BE2C (cell line): Measurements from ENCODE around the gene VPS26C.

Experiments
- DNase-seq: peaks from one replicate; pipeline ENCODE4 v3.0.0-alpha.2; 2020
- H3K27me3 ChIP-seq: fragments of 250-450 bp; sonication (Bioruptor Pico); 2 replicates; pipeline ENCODE4 v1.5.1; 2020; ENCODE audit warnings: mild to moderate bottlenecking
- H3K36me3 ChIP-seq: fragments of 250-450 bp; sonication (Bioruptor Pico); 2 replicates; pipeline ENCODE4 v1.5.1; 2020; ENCODE audit warnings: mild to moderate bottlenecking
- H3K4me1 ChIP-seq: fragments of 250-450 bp; sonication (Bioruptor Pico); 2 replicates; pipeline ENCODE4 v1.5.1; 2020
- H3K4me3 ChIP-seq: 2 replicates; pipeline ENCODE4 v1.5.1; 2011; ENCODE audit warnings: low read depth, low read length
- H3K9me3 ChIP-seq: fragments of 250-450 bp; sonication (Bioruptor Pico); 2 replicates; pipeline ENCODE4 v1.5.1; 2020
- CTCF ChIP-seq: IDR thresholded peaks from 2 replicates; pipeline ENCODE4 v1.5.1; 2012; ENCODE audit warnings: mild to moderate bottlenecking, low read depth, low read length

Gene VPS26C

DNA sequence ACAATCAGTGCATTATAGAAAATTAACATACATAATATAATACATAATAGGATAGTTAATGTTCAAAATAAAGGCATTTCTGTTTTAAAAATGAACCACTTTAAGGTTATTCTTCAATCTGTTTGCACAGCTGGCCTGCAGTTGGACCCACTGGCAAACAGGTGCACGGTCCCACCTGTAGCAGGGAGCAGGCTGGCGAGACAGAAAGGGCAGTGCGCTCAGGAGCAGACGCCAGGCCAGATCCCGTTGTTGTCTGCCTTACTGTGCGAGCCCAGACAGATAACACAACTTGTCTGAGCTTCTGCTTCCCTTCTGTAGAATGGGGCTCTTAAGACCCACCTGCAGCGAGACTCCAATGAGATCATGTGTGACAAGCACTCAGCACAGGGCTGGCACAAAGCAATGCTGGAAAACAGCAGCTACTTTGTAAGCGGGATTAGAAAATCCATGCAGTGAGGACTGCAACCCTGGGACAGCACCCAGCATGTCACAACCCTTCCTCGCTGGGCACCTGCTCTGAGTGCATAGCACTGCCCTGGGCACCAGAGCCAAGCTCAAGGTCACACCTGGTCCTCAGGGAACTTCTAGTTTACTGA is 33.5 kb downstream of the VPS26C start:
- Histone ChIP-seq H3K4me1 (no peaks in the 10 kb centered on the region), H3K4me3 (no peak overlapping the region), H3K36me3 (peaks cover 51% of the 10 kb centered on the region), H3K27me3 (no peaks in the 10 kb centered on the region), H3K9me3 (no peaks in the 10 kb centered on the region)
- no peak for DNase-seq
- no peak for TF ChIP-seq CTCF

DNA sequence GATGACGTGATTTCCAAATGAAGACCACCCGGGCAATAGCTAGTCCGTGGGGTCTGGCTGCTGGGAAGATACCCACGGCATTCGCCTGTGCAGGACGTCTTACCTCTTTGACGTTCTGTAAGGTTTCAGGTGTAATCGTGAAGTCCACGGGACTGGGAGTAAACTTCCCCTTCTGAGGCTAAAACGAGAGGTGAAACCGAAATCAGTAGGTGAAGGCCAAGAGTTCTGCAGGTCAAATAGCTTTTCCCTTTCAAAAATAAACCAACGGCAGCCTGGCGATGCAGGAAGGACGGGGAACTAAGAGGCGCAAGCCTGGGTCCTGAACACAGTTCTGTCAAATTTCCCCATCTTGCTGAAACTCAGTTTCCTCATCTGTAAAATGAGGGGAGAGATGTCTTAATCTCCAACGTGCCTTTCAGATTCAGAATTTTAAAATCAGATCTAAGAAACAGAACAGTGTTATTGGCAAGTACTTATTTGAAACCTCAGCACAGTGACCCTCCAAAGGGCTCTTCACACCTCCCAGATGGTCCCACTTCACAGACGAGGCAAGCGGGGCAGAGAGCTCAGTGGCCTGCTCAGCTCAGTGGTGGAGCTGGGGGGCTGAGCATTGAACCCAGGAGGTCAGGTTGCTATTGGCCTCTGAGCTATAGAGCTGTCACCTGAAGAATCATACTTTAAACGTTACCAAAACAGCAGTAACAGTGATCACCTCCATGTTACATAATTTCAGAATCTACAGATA is 34.7 kb downstream of the VPS26C start:
- Histone ChIP-seq H3K36me3 (peaks cover 51% of the 10 kb centered on the region), H3K4me3 (no peak overlapping the region)
- no peak for TF ChIP-seq CTCF

GRCh38 chr21:37231671-37232070 is 35.5 kb downstream of the VPS26C start:
- H3K9me3 ChIP-seq = no peaks in the 10 kb centered on the region
- no peak overlapping the region for H3K4me3 ChIP-seq
- H3K27me3 ChIP-seq = no peaks in the 10 kb centered on the region
- peaks cover 54% of the 10 kb centered on the region for H3K36me3 ChIP-seq
- no peaks in the 10 kb centered on the region for H3K4me1 ChIP-seq
- DNase-seq = no peak
- TF ChIP-seq CTCF = no peak

More for the DNA sequence above, 34.7 kb downstream of the VPS26C start:
- Histone ChIP-seq H3K9me3 (no peaks in the 10 kb centered on the region), H3K4me1 (no peaks in the 10 kb centered on the region), H3K27me3 (no peaks in the 10 kb centered on the region)
- no peak for DNase-seq

DNA sequence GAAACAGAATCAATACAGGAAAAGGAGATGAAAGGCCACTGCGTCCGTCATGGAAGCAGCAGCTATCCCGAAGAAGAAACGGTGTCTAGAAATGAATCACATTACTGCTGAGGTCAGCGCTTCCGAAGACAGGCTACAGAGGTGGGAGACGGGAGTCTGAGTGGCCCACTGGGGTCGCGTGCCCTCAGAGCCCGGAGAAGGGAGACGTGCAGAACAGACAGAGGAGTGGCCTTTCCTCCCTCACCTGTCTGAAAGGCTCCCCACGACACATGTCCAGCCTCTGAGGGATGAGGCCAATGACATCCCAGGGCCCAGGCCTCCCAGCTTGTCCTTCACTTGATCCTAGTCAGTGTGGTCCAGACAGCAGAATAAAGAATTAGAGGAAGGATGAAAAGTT is 35.9 kb downstream of the VPS26C start:
- peaks cover 53% of the 10 kb centered on the region for H3K36me3 ChIP-seq
- TF ChIP-seq CTCF = no peak

DNA sequence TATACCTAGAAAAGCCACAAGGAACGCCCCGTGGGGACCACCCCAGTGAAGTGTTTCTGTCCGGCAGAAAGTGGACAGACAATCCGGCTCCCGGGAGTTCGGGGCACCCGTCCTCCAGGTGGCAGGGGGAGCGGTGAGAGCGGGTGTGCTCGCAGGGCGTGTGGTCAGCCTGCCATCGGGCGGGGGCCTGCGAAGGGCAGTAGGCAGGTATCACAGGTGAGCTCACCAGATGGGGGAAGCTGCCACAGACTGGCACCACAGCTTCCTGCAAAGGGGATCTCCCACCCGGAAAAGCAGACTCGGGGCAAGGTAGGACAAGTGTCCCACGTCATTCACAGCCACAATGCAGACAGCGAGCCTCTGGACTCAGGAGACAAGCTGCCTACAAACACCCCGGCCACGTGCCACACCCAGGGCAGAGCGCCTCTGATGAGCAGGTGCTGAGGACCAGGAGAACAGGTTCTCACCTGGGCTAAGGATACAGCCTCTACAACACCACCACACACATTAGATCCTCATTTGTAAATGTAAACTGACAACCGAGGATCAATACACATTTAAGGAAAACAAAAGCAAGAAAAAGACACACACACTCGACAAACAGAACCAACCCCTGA is 36.4 kb downstream of the VPS26C start:
- H3K27me3 ChIP-seq = no peaks in the 10 kb centered on the region
- DNase-seq = no peak
- no peaks in the 10 kb centered on the region for H3K4me1 ChIP-seq
- no peaks in the 10 kb centered on the region for H3K9me3 ChIP-seq
- H3K4me3 ChIP-seq = no peak overlapping the region
- peaks cover 57% of the 10 kb centered on the region for H3K36me3 ChIP-seq
- TF ChIP-seq CTCF = no peak

More for the DNA sequence above, 35.9 kb downstream of the VPS26C start:
- Histone ChIP-seq H3K27me3 (no peaks in the 10 kb centered on the region), H3K4me1 (no peaks in the 10 kb centered on the region), H3K4me3 (no peak overlapping the region), H3K9me3 (no peaks in the 10 kb centered on the region)
- no peak for DNase-seq

DNA sequence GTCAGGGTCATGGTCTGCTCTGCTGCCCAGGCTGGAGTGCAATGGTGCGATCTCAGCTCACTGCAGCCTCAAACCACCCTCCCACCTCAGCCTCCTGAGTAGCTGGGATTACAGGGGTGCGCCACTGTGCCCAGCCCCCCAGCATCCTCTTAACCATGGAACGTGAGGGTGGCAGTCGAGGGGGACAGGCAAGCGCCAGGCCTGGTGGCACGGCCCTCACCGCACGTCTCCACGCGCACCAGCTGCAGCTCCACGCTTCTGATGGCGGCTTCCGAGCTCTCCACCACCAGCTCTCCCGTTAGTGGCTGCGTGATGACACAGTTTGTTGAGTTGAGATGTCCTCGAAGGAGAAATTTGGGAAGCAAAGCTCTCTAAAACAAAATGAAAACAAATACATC is 39.1 kb downstream of the VPS26C start:
- H3K36me3 ChIP-seq = peaks cover 72% of the 10 kb centered on the region
- no peaks in the 10 kb centered on the region for H3K9me3 ChIP-seq
- H3K4me3 ChIP-seq = no peak overlapping the region
- H3K4me1 ChIP-seq = no peaks in the 10 kb centered on the region
- no peak for DNase-seq
- H3K27me3 ChIP-seq = no peaks in the 10 kb centered on the region
- TF ChIP-seq CTCF = no peak
